GM19023 (cell line): ENCODE measurements around the gene SUSD3.
"Not testable (repeated sequence)": the region's sequence is repeated elsewhere in the genome, so short reads cannot be mapped to it uniquely, and the experiment has no call there.

ENCODE experiments used
- ATAC-seq: cut with Tn5 transposase; IDR thresholded peaks from one replicate; pipeline ENCODE4 v1.9.1; 2021; ENCODE audit warnings: mild to moderate bottlenecking, moderate library complexity; ENCODE audit not compliant: unreplicated experiment

The SUSD3 gene

GRCh38 chr9:93091453-93092081 is 33.1 kb downstream of the SUSD3 start:
- no peak for ATAC-seq

- ATAC-seq = no peak
Observed at GRCh38 chr9:93092251-93092991, 33.9 kb downstream of the SUSD3 start.

DNA sequence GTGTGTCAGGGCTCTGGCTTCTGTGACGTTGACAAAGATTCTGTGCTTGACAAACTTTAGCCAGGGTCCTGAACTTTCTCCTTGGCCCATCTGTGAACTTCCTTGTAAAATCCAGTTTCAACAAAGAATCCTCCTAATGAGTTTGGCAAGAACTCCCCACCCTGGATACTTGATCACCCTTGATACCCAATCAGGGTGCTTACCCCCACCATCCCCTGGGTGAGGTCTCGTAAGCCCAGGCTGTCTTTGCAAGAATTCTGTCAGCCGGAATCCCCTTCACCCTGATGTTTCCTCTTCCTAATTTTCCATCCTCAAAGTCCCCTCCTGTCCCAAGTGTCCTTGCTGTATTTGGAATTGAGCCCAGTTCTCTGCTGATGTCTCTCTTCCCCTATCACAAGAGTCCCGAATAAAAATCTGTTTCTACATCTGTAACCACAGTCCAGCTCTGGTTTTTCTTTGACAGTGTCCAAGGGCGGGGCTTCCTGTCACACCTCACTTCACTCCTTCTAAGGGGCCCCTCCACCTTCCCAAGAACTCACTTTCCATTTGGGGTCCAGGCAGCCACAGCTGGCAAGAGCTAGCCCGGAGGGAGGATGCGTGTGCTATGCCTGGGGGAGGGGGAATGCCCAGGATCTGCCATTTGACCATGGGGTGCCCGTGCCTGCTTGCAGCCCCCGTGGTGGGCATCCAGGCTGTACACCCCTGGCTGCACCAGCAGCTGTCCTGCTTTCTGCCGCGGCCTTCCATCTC is 34.8 kb downstream of the SUSD3 start:
- ATAC-seq = no peak

DNA sequence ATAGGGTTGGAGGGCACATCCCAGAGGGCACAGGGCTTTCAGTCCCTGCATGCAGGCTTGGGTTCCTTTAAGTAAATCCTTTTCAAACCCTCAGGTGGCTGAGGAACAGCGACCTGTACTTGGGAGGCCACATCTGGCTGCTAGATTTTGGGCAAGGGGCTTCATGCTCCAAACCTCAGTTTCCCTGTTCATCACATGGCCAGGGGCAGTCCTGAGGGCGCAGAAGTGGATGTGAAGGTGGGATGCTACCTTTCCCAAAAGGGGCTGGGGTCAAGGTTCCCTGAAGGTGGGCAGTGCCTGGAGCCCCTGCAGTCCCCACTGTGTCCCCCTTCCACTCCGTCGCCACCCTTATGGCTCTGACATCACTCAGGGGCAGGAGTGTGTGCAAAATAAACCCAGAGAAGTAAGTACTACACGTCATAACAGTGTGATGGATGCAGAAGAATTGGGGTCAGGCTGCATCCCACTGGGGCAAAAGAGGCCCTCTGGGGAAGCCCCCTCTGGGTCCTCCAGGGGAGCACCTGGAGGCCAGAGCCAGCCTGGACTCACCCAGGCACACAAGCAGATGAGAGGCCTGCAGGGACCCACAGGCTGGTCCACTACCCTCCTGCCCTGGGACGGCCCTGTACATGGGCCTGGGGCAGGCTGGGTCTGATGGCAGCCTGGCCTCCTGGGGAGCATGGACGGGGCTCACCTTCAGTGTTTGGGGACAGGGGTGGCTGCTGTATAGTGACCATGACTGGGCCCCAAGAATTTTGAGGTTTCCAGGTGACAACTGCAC is 35.6 kb downstream of the SUSD3 start:
- ATAC-seq = no peak

DNA sequence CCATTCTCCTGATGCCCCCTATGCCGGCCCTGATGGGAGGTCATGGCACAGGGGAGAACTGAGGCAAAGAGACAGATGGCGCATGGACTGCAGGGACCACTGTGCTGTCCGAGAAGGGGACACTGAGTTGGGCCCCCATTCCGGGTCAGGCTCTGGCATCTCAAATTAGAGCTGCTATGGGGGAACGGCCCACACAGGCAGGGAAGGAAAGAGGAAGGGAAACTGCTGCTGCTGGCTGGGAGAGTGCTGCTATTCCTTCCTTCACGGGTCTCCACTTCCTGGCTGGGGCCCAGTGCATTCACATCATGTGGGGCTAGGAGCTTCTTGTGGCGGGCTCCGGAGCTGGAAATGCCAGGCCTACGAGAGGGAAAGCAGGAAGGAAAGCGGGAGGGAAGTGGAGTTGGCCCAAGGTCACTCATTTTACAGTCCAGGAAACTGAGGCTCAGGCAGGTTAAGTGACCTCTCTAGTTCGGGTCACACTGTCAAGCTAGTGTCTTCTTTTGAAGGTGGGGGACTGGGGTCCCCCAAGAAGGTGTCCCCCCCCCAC is 36.2 kb downstream of the SUSD3 start:
- ATAC-seq = no peak

- ATAC-seq = peak; percentile 61
Observed at GRCh38 chr9:93095205-93096130, 37.0 kb downstream of the SUSD3 start.

DNA sequence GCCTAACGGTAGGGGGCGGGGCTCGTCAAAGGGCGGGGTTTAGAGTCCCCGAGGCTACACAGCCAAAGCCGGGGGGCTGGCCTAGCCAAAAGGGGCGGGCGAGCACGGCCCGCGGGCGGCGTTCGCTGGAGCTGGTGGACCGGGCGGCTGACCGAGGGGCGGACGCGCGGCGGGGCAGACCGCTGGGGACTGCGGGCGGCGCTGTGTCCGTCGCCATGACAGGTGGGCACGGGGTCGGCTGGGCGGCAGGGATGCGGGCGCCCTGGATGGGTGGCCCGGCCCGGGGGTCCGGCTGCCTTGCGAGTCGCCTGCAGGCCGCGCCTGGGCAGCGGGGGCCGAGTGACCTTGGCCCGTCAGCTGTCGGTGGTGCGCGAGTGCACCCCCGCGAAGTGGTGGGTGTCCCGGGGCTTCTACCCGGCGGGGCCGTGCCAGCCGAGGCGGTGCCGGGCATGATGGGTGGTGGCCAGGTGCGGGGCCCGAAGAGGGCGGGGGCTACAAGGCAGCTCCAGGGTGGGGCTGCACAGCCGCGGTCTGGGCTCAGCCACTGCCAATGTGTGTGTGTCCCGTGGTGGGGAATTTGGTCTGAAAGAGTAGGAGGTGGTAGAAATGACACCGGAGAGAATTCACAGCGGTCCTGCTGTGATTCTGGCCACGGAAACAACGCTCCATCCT is 37.8 kb downstream of the SUSD3 start, which contains the start of gene CARD19:
Gene CARD19, plus strand, starts transcription at position 87 of the 672 bp plus-strand sequence. Its CDS starts 129 bp downstream, at position 216.
- ATAC-seq = peak; percentile 55

GRCh38 chr9:93096811-93097382 is 38.4 kb downstream of the SUSD3 start:
- no peak for ATAC-seq

DNA sequence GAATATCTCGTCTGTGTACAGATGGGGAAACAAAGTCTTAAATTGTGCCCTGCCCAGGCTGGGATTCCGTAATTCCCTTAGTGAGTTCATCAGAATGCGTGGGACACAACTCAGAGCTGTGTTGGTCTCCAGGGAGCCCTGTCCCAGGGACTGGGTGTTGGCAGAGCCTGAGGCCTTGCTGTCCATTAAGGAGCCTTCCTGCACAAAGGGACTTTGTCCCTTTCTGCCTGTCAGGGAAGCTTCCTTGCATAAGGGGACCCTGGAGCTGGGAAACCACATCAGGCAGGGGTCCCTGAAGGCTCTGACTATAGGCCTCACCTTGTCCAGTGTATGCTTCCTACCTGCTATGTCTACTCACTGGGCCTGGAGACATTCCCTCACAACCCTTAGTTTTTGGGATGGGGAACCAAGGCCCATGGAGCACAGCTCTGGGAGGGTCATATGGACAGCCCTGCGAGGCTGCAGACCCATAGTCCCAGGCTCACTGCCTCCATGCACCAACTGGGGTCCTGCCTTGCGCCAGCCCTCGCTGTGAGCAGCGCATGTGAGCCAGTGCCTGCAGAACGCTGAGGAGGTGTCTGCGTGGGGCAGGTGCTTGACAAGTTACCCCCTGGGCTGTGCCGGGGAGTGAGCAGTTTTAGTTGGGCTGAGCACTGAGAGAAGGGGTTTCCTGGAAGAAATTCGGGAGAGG is 39.2 kb downstream of the SUSD3 start:
- ATAC-seq = no peak

DNA sequence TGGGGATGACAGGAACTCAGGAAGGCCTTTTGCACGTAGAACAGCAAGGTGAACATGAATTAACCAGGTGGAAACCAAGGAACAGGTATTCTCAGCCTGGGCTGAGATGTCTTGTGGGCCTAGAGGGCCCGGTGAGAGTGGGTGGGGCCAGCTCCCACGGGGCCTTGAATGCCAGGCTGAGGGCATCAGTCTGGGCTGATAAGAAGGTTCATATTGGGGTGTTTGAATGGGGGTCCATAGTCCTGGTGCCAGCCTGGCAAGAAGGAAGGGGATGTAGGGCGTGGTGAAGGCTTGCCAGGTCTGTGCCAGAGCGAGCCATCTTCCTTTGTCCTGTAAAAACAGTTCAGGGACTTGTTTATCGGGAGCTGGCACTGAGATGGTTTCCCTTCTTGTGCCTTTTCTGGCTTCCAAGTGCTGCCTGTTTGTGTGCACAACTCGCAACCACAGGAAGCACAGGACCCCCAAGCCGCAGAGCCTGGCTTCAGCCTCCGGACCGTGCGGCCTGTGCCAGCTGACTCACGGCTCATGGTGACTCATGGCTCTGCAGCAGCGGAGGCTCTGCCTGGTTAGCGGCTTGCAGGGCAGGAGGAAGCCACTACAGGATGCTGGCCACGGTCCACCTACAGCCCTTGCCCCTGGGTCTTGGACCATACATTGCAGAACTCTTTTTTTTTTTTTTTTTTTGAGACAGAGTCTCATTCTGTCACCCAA is 39.9 kb downstream of the SUSD3 start:
- no peak for ATAC-seq

- ATAC-seq = no peak
Observed at GRCh38 chr9:93099551-93100275, 41.2 kb downstream of the SUSD3 start.

DNA sequence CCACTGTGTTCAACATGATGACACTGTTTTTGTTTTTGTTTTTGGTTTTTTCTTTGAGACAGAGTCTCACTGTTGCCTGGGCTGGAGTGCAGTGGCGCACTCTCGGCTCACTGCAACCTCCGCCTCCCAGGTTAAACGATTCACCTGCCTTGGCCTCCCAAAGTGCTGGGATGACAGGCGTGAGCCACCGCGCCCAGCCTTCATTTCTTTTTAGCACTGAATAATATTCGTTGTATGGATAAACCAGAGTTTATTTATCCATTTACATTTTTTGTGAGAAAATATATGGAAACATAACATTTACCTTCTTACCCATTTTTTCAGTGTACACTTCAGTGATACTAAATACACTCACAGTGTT is 41.8 kb downstream of the SUSD3 start:
- ATAC-seq = no peak

GRCh38 chr9:93101086-93101485 is 42.6 kb downstream of the SUSD3 start:
- not testable (repeated sequence) for ATAC-seq

GRCh38 chr9:93105620-93106019 is 47.1 kb downstream of the SUSD3 start:
- ATAC-seq = no peak

DNA sequence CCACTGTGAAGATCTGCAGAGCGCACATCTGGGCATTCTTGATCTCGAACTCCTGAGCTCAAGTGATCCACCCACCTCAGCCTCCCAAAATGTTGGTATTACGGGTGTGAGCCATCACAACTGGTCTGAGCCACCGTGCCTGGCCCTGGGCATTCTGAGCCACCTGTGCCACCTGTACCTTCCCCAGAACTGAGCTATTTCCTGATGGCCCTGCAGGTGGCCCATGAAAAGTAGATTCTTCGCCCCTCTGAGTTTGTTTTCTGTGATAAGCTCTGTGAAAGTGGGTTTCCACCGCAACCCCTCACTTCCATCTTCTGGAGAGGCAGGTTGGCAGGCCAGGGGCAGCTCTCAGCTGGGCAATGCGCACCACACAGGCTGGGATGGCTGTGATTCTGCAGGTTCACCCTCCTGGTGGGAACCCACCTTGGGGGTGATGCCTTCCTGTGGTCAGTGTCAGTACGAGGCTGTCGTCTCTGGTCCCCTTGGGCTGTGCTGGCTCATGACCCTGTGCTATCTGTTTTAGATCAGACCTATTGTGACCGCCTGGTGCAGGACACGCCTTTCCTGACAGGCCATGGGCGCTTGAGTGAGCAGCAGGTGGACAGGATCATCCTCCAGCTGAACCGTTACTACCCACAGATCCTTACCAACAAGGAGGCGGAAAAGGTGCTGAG is 48.8 kb downstream of the SUSD3 start:
- ATAC-seq = no peak

DNA sequence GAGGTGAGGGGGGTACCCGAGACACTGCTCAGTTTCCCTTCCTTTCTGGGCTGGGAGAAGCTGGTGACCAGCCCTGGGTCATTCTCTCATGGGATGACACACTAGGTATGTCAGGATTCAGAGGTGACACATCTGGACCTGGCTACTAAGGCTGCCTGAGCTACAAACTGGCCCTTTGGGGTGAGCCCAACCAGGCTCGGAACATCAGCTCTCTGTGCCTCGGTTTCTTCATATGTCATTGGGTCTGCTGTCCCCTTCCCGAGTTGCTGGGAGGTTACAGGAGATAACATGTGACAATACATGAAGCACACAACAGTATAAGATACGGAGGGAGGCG is 49.3 kb downstream of the SUSD3 start:
- ATAC-seq = no peak
